Measurements from ENCODE around the gene GCNT1. TPM values are rescaled to one million over a fixed set of nuclear protein-coding genes. Genes with fewer than 3 reads are reported as not detected.
"Not testable (repeated sequence)": the region's sequence is repeated elsewhere in the genome, so short reads cannot be mapped to it uniquely, and the experiment has no call there.

GCNT1 gene
- total RNA-seq, 2 experiments from 2014 or later = 4.3 to 5.4 TPM

- Mint-ChIP-seq H3K4me1 (peaks cover 13% of the 10 kb centered on the region), H3K9me3 (no peaks in the 10 kb centered on the region), H3K36me3 (no peaks in the 10 kb centered on the region), H3K4me3 (no peak overlapping the region), H3K27me3 (peaks cover 14% of the 10 kb centered on the region), H3K27ac (no peak overlapping the region)
- no peak for DNase-seq
Measured at GRCh38 chr9:76433836-76434235, 25.1 kb upstream of the GCNT1 start.

- not testable (repeated sequence) for H3K27ac Mint-ChIP-seq, H3K9me3 Mint-ChIP-seq, H3K36me3 Mint-ChIP-seq, H3K4me3 Mint-ChIP-seq, DNase-seq
- peaks cover 19% of the 10 kb centered on the region for H3K4me1 Mint-ChIP-seq
- H3K27me3 Mint-ChIP-seq = peaks cover 14% of the 10 kb centered on the region
Measured at GRCh38 chr9:76434897-76435296, 24.1 kb upstream of the GCNT1 start.

GRCh38 chr9:76437017-76437699, 21.8 kb upstream of the GCNT1 start:
- not testable (repeated sequence) for H3K9me3 Mint-ChIP-seq, DNase-seq, H3K36me3 Mint-ChIP-seq, H3K4me3 Mint-ChIP-seq
- Mint-ChIP-seq H3K27me3 (peaks cover 14% of the 10 kb centered on the region), H3K4me1 (peaks cover 36% of the 10 kb centered on the region), H3K27ac (peak overlapping the region; percentile 81)

- peak overlapping the region; percentile 81 for H3K27ac Mint-ChIP-seq
- H3K27me3 Mint-ChIP-seq = peaks cover 8% of the 10 kb centered on the region
- H3K4me3 Mint-ChIP-seq = no peak overlapping the region
- H3K36me3 Mint-ChIP-seq = no peaks in the 10 kb centered on the region
- peaks cover 2% of the 10 kb centered on the region for H3K9me3 Mint-ChIP-seq
- peak; percentile 16 for DNase-seq
- peaks cover 37% of the 10 kb centered on the region for H3K4me1 Mint-ChIP-seq
Measured at GRCh38 chr9:76438841-76439588, 20.0 kb upstream of the GCNT1 start.

GRCh38 chr9:76441551-76442322, 17.2 kb upstream of the GCNT1 start:
- Mint-ChIP-seq H3K4me3 (peak overlapping the region; percentile 55), H3K27ac (peak overlapping the region; percentile 93), H3K9me3 (peaks cover 2% of the 10 kb centered on the region), H3K4me1 (peaks cover 39% of the 10 kb centered on the region), H3K27me3 (peaks cover 4% of the 10 kb centered on the region), H3K36me3 (no peaks in the 10 kb centered on the region)
- peak; percentile 57 for DNase-seq

- Mint-ChIP-seq H3K4me3 (no peak overlapping the region), H3K9me3 (peaks cover 2% of the 10 kb centered on the region), H3K36me3 (no peaks in the 10 kb centered on the region), H3K27me3 (peaks cover 4% of the 10 kb centered on the region), H3K27ac (no peak overlapping the region), H3K4me1 (peaks cover 27% of the 10 kb centered on the region)
- no peak for DNase-seq
Measured at GRCh38 chr9:76443887-76444286, 15.1 kb upstream of the GCNT1 start.

- H3K27ac Mint-ChIP-seq = no peak overlapping the region
- H3K36me3 Mint-ChIP-seq = no peaks in the 10 kb centered on the region
- peaks cover 22% of the 10 kb centered on the region for H3K4me1 Mint-ChIP-seq
- peaks cover 2% of the 10 kb centered on the region for H3K9me3 Mint-ChIP-seq
- H3K27me3 Mint-ChIP-seq = peaks cover 4% of the 10 kb centered on the region
- no peak for DNase-seq
- H3K4me3 Mint-ChIP-seq = no peak overlapping the region
Measured at GRCh38 chr9:76444322-76444929, 14.6 kb upstream of the GCNT1 start.

- Mint-ChIP-seq H3K36me3 (no peaks in the 10 kb centered on the region), H3K27me3 (peaks cover 5% of the 10 kb centered on the region), H3K9me3 (peaks cover 2% of the 10 kb centered on the region), H3K4me3 (no peak overlapping the region), H3K27ac (no peak overlapping the region), H3K4me1 (peaks cover 15% of the 10 kb centered on the region)
- no peak for DNase-seq
Measured at GRCh38 chr9:76445976-76446375, 13.0 kb upstream of the GCNT1 start.

- no peak overlapping the region for H3K27ac Mint-ChIP-seq
- DNase-seq = no peak
- peaks cover 7% of the 10 kb centered on the region for H3K27me3 Mint-ChIP-seq
- no peaks in the 10 kb centered on the region for H3K36me3 Mint-ChIP-seq
- peaks cover 4% of the 10 kb centered on the region for H3K4me1 Mint-ChIP-seq
- no peaks in the 10 kb centered on the region for H3K9me3 Mint-ChIP-seq
- H3K4me3 Mint-ChIP-seq = no peak overlapping the region
Measured at GRCh38 chr9:76448501-76448900, 10.5 kb upstream of the GCNT1 start.

- Mint-ChIP-seq H3K27ac (no peak overlapping the region), H3K4me1 (peaks cover 3% of the 10 kb centered on the region), H3K9me3 (peaks cover 7% of the 10 kb centered on the region), H3K36me3 (peaks cover 3% of the 10 kb centered on the region), H3K4me3 (no peak overlapping the region), H3K27me3 (peaks cover 7% of the 10 kb centered on the region)
- no peak for DNase-seq
Measured at GRCh38 chr9:76451234-76451633, 7.7 kb upstream of the GCNT1 start.

- peaks cover 5% of the 10 kb centered on the region for H3K4me1 Mint-ChIP-seq
Measured at GRCh38 chr9:76452839-76453238, 6.1 kb upstream of the GCNT1 start.

GRCh38 chr9:76453785-76454184, 5.2 kb upstream of the GCNT1 start:
- no peak for DNase-seq
- no peak overlapping the region for H3K4me3 Mint-ChIP-seq
- H3K9me3 Mint-ChIP-seq = peaks cover 7% of the 10 kb centered on the region
- peaks cover 10% of the 10 kb centered on the region for H3K4me1 Mint-ChIP-seq
- no peak overlapping the region for H3K27ac Mint-ChIP-seq
- H3K27me3 Mint-ChIP-seq = peaks cover 3% of the 10 kb centered on the region
- H3K36me3 Mint-ChIP-seq = peaks cover 3% of the 10 kb centered on the region

More at GRCh38 chr9:76452839-76453238, 6.1 kb upstream of the GCNT1 start:
- Mint-ChIP-seq H3K36me3 (peaks cover 3% of the 10 kb centered on the region), H3K4me3 (no peak overlapping the region), H3K27ac (no peak overlapping the region), H3K9me3 (peaks cover 7% of the 10 kb centered on the region), H3K27me3 (peaks cover 3% of the 10 kb centered on the region)
- no peak for DNase-seq

GRCh38 chr9:76454311-76454710, 4.7 kb upstream of the GCNT1 start:
- H3K27me3 Mint-ChIP-seq = peaks cover 3% of the 10 kb centered on the region
- no peak for DNase-seq
- no peak overlapping the region for H3K4me3 Mint-ChIP-seq
- H3K4me1 Mint-ChIP-seq = peaks cover 10% of the 10 kb centered on the region
- H3K36me3 Mint-ChIP-seq = peaks cover 3% of the 10 kb centered on the region
- H3K9me3 Mint-ChIP-seq = peaks cover 7% of the 10 kb centered on the region
- H3K27ac Mint-ChIP-seq = no peak overlapping the region

GRCh38 chr9:76456202-76456926, 2.6 kb upstream of the GCNT1 start:
- H3K36me3 Mint-ChIP-seq = peaks cover 3% of the 10 kb centered on the region
- H3K27me3 Mint-ChIP-seq = peaks cover 4% of the 10 kb centered on the region
- DNase-seq = no peak
- peaks cover 19% of the 10 kb centered on the region for H3K4me1 Mint-ChIP-seq
- no peak overlapping the region for H3K27ac Mint-ChIP-seq
- H3K9me3 Mint-ChIP-seq = peaks cover 7% of the 10 kb centered on the region
- H3K4me3 Mint-ChIP-seq = no peak overlapping the region
